Measurements from ENCODE around the gene FKBP11. TPM values are rescaled to one million over a fixed set of nuclear protein-coding genes. Genes with fewer than 3 reads are reported as not detected.

The FKBP11 gene
- total RNA-seq, result 10 to 100 TPM; 12.1 to 35.9 (median 20.9) TPM

GRCh38 chr12:48925304-48926011, at the start of gene FKBP11:
Gene FKBP11, minus strand, starts transcription at chr12:48925492. Its CDS starts 64 bp downstream, at chr12:48925428.
- peak; percentile 78 for DNase-seq
- intact Hi-C loops (cut with DNase I; ENCODE audit: low total_unique reads), result no loop called here
- H3K27ac ChIP-seq, result peak within 1 kb of the TSS; percentile 42 to 79 (median 71)
- TF ChIP-seq CTCF (IDR thresholded peaks at IDR 0.05), result no peak
- peak; percentile 63 for TF ChIP-seq POLR2A (IDR thresholded peaks at IDR 0.05)
- TF ChIP-seq EP300 (IDR thresholded peaks at IDR 0.05; ENCODE audit: low read depth), result no peak
- TF ChIP-seq POLR2AphosphoS5 (IDR thresholded peaks at IDR 0.05), result peak; percentile 60 to 82 (median 63)
- peaks cover 3 to 11% (median 6%) of the 10 kb centered on the region in 4 donors for H3K4me1 ChIP-seq
- no peaks in the 10 kb centered on the region for H3K36me3 ChIP-seq
- no peaks in the 10 kb centered on the region for H3K27me3 ChIP-seq
- no peaks in the 10 kb centered on the region for H3K9me3 ChIP-seq
- in situ Hi-C loops (cut with MboI; ENCODE audit: low pct_ligation_motif_present in 1 of 4, low pct_unique_long_range_greater_than_20kb in 1 of 4, low sequenced_read_pairs in 3 of 4), result no loop called here
- WGBS, 2 donors (ENCODE audit: low coverage in 1 of 2), result 6% methylated on average over 29 of the region's 38 CpGs; no CpG with 5 or more reads in 1 of the 2 donors
- H3K4me3 ChIP-seq, result peak within 1 kb of the TSS; percentile 51 to 94 (median 66)

- TF ChIP-seq POLR2AphosphoS5 (IDR thresholded peaks at IDR 0.05) (no peak), POLR2A (IDR thresholded peaks at IDR 0.05) (no peak), EP300 (IDR thresholded peaks at IDR 0.05; ENCODE audit: low read depth) (no peak), CTCF (IDR thresholded peaks at IDR 0.05) (peak; percentile 49 to 71 (median 58))
- H3K27me3 ChIP-seq, result peaks cover 97% of the 10 kb centered on the region
Measured at GRCh38 chr12:48973941-48974673, 48.8 kb upstream of the FKBP11 start.

GRCh38 chr12:48973531-48973930, 48.2 kb upstream of the FKBP11 start:
- Histone ChIP-seq H3K4me1 (peaks cover 15 to 52% (median 41%) of the 10 kb centered on the region in 4 donors), H3K4me3 (no peak overlapping the region), H3K36me3 (no peaks in the 10 kb centered on the region), H3K9me3 (no peaks in the 10 kb centered on the region), H3K27me3 (peaks cover 93% of the 10 kb centered on the region), H3K27ac (no peak overlapping the region)
- TF ChIP-seq EP300 (IDR thresholded peaks at IDR 0.05; ENCODE audit: low read depth) (no peak), POLR2A (IDR thresholded peaks at IDR 0.05) (no peak), CTCF (IDR thresholded peaks at IDR 0.05) (no peak), POLR2AphosphoS5 (IDR thresholded peaks at IDR 0.05) (no peak)
- WGBS, 2 donors (ENCODE audit: low coverage in 1 of 2), result 0 to 20% methylated on average over 2 to 12 of the region's 12 CpGs
- intact Hi-C loops (cut with DNase I; ENCODE audit: low total_unique reads) (no loop called here), in situ Hi-C loops (cut with MboI; ENCODE audit: low pct_ligation_motif_present in 1 of 4, low pct_unique_long_range_greater_than_20kb in 1 of 4, low sequenced_read_pairs in 3 of 4) (no loop called here)
- DNase-seq, result no peak

More at GRCh38 chr12:48973941-48974673, 48.8 kb upstream of the FKBP11 start:
- no peak overlapping the region for H3K4me3 ChIP-seq
- intact Hi-C loops (cut with DNase I; ENCODE audit: low total_unique reads), result loop anchor here (1.0 kb wide), 1 partner anchor 19 kb away; no protein-coding TSS in a partner anchor
- no peak for DNase-seq
- in situ Hi-C loops (cut with MboI; ENCODE audit: low pct_ligation_motif_present in 1 of 4, low pct_unique_long_range_greater_than_20kb in 1 of 4, low sequenced_read_pairs in 3 of 4), result no loop called here
- no peak overlapping the region for H3K27ac ChIP-seq
- no peaks in the 10 kb centered on the region for H3K36me3 ChIP-seq
- WGBS, 2 donors (ENCODE audit: low coverage in 1 of 2), result 24 to 38% methylated on average over 2 to 19 of the region's 19 CpGs
- no peaks in the 10 kb centered on the region for H3K9me3 ChIP-seq
- H3K4me1 ChIP-seq, result peaks cover 20 to 54% (median 45%) of the 10 kb centered on the region in 4 donors

- 29% methylated on average over 3 of the region's 3 CpGs; no CpG with 5 or more reads in 1 of the 2 donors for WGBS, 2 donors (ENCODE audit: low coverage in 1 of 2)
- TF ChIP-seq POLR2A (IDR thresholded peaks at IDR 0.05) (no peak), CTCF (IDR thresholded peaks at IDR 0.05) (no peak), POLR2AphosphoS5 (IDR thresholded peaks at IDR 0.05) (no peak), EP300 (IDR thresholded peaks at IDR 0.05; ENCODE audit: low read depth) (no peak)
- Histone ChIP-seq H3K36me3 (no peaks in the 10 kb centered on the region), H3K4me3 (no peak overlapping the region), H3K9me3 (no peaks in the 10 kb centered on the region), H3K27ac (no peak overlapping the region), H3K27me3 (peaks cover 88% of the 10 kb centered on the region), H3K4me1 (peaks cover 9 to 46% (median 36%) of the 10 kb centered on the region in 4 donors)
- no peak for DNase-seq
- in situ Hi-C loops (cut with MboI; ENCODE audit: low pct_ligation_motif_present in 1 of 4, low pct_unique_long_range_greater_than_20kb in 1 of 4, low sequenced_read_pairs in 3 of 4), result no loop called here
- intact Hi-C loops (cut with DNase I; ENCODE audit: low total_unique reads), result no loop called here
Measured at GRCh38 chr12:48972952-48973483, 47.7 kb upstream of the FKBP11 start.

All from transverse colon (tissue), 4 donors.